ENCODE measurements around the gene CA6.

DNA sequence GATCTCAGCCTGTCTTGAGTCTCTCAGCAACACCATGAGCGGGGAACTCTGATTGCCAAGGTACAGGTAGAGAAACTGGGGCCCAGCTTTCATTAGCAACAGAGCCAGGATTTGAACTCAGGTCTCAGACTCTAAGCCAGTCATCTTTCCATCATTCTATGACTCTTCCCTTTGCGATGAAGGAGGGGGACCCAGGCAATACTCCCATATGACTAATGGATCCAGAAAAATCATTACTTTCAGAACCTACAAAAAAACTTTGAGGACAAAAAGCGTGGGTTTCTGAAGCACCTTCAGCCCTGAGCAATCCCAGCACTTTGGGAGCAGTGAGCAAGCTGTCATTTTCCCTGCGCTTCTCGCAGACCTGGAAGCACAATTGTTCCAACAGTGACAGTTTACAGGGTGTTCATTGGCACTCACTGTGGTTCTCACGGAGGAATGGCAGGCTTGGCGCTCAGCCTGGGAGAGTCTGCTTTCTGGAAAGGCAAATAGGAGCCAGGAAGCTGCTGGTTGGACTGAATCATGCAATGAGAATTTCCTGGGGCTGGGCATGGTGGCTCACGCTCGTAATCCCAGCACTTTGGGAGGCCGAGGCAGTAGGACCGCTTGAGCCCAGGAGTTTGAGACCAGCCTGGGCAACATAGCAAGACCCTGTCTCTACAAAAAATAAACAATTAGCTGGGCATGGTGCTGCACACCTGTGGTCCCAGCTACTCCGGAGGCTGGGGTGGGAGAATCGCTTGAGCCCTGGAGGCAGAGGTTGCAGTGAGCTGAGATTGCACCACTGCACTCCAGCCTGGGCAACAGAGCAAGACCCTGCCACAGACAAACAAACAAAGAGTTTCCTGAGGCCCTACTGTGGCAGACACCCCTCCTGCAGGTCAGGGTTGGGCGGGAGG lies 40.5 kb downstream of the CA6 start:
- no peak for TF ChIP-seq POLR2A (IDR thresholded peaks at IDR 0.05)
- TF ChIP-seq, protein P1, sequence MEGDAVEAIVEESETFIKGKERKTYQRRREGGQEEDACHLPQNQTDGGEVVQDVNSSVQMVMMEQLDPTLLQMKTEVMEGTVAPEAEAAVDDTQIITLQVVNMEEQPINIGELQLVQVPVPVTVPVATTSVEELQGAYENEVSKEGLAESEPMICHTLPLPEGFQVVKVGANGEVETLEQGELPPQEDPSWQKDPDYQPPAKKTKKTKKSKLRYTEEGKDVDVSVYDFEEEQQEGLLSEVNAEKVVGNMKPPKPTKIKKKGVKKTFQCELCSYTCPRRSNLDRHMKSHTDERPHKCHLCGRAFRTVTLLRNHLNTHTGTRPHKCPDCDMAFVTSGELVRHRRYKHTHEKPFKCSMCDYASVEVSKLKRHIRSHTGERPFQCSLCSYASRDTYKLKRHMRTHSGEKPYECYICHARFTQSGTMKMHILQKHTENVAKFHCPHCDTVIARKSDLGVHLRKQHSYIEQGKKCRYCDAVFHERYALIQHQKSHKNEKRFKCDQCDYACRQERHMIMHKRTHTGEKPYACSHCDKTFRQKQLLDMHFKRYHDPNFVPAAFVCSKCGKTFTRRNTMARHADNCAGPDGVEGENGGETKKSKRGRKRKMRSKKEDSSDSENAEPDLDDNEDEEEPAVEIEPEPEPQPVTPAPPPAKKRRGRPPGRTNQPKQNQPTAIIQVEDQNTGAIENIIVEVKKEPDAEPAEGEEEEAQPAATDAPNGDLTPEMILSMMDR (IDR thresholded peaks at IDR 0.05) = no peak
